ENCODE results near the gene COPRS. TPM values are rescaled to one million over a fixed set of nuclear protein-coding genes. Genes with fewer than 3 reads are reported as not detected.
"Not testable (repeated sequence)": the region's sequence is repeated elsewhere in the genome, so short reads cannot be mapped to it uniquely, and the experiment has no call there.

Gene COPRS
- total RNA-seq, 3 donors from 2014 or later: 63.4 to 98.0 (median 70.8) TPM

DNA sequence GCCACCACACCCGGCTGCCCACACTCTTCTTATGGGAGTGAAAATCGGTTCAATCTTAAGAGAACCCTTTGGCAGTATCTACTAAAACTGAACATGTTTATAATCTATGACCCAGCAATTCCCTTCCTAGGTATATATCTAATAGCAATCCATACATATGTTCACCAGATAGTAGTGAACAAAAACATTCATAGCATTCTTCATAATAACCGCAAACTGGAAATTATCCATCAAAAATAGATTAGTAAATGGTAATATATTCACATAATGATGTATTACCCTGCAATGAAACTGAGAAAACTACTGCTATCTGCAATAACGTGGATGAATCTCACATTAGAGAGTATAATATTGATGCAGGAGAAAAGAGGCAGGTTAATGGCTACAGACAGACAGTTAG is 23.1 kb downstream of the COPRS start:
- Histone ChIP-seq H3K4me3 (no peak overlapping the region), H3K9me3 (no peaks in the 10 kb centered on the region), H3K27me3 (no peaks in the 10 kb centered on the region), H3K4me1 (no peaks in the 10 kb centered on the region), H3K36me3 (no peaks in the 10 kb centered on the region), H3K27ac (no peak overlapping the region)
- TF ChIP-seq POLR2A (IDR thresholded peaks at IDR 0.05) (no peak), POLR2AphosphoS5 (IDR thresholded peaks at IDR 0.05) (no peak)
- TF ChIP-seq, protein P1, sequence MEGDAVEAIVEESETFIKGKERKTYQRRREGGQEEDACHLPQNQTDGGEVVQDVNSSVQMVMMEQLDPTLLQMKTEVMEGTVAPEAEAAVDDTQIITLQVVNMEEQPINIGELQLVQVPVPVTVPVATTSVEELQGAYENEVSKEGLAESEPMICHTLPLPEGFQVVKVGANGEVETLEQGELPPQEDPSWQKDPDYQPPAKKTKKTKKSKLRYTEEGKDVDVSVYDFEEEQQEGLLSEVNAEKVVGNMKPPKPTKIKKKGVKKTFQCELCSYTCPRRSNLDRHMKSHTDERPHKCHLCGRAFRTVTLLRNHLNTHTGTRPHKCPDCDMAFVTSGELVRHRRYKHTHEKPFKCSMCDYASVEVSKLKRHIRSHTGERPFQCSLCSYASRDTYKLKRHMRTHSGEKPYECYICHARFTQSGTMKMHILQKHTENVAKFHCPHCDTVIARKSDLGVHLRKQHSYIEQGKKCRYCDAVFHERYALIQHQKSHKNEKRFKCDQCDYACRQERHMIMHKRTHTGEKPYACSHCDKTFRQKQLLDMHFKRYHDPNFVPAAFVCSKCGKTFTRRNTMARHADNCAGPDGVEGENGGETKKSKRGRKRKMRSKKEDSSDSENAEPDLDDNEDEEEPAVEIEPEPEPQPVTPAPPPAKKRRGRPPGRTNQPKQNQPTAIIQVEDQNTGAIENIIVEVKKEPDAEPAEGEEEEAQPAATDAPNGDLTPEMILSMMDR (IDR thresholded peaks at IDR 0.05): no peak
- intact Hi-C loops (cut with DNase I; ENCODE audit: low total_unique reads): loop anchor here (5.0 kb wide), 1 partner anchor 689 kb away; no protein-coding TSS in a partner anchor
- DNase-seq (ENCODE audit: low spot score in 2 of 2): no peak

DNA sequence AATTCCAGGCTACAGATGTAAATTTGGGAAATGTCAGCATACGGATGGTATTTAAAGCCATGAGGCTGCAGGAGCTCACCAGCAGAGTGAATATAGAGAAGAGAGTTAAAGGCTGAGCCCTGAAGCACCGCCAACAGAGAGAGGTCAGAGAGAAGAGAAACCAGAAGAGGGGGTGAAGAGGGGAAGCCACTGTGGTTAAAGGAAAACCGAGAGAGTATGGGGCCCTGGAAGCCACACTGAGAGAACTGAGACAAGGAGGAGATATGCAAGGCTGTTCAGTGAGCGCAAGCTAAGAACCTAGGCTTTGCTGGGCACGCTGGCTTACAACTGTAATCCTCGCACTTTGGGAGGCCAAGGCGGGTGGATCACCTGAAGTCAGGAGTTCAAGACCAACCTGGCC is 24.6 kb downstream of the COPRS start:
- no peak overlapping the region for H3K4me3 ChIP-seq
- H3K9me3 ChIP-seq: no peaks in the 10 kb centered on the region
- no peaks in the 10 kb centered on the region for H3K4me1 ChIP-seq
- TF ChIP-seq POLR2AphosphoS5 (IDR thresholded peaks at IDR 0.05) (no peak), POLR2A (IDR thresholded peaks at IDR 0.05) (no peak)
- TF ChIP-seq, protein P1 (IDR thresholded peaks at IDR 0.05): no peak
- DNase-seq (ENCODE audit: low spot score in 2 of 2): no peak
- H3K27ac ChIP-seq: no peak overlapping the region
- H3K27me3 ChIP-seq: no peaks in the 10 kb centered on the region
- intact Hi-C loops (cut with DNase I; ENCODE audit: low total_unique reads): no loop called here
- no peaks in the 10 kb centered on the region for H3K36me3 ChIP-seq

DNA sequence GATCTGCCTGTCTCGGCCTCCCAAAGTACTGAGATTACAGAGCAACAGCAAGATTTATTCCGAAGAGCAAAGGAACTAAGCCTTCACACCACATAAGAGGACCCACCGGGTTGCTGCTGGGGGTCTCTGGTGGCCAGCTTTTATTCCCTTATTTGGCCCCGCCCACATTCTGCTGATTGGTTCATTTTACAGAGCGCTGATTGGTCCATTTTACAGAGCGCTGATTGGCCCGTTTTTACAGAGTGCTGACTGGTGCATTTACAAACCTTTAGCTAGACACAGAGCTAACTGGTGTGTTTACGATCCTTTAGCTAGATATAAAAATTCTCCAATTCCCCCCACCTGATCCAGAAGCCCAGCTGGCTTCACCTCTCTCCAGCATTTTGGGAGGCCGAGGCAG is 26.3 kb downstream of the COPRS start:
- no peaks in the 10 kb centered on the region for H3K36me3 ChIP-seq
- H3K4me1 ChIP-seq: no peaks in the 10 kb centered on the region
- intact Hi-C loops (cut with DNase I; ENCODE audit: low total_unique reads): no loop called here
- H3K27me3 ChIP-seq: no peaks in the 10 kb centered on the region
- no peak for TF ChIP-seq POLR2A (IDR thresholded peaks at IDR 0.05)
- TF ChIP-seq, protein P1 (IDR thresholded peaks at IDR 0.05): no peak
- TF ChIP-seq POLR2AphosphoS5 (IDR thresholded peaks at IDR 0.05): no peak
- H3K4me3 ChIP-seq: no peak overlapping the region
- H3K9me3 ChIP-seq: no peaks in the 10 kb centered on the region
- no peak for DNase-seq (ENCODE audit: low spot score in 2 of 2)
- no peak overlapping the region for H3K27ac ChIP-seq

DNA sequence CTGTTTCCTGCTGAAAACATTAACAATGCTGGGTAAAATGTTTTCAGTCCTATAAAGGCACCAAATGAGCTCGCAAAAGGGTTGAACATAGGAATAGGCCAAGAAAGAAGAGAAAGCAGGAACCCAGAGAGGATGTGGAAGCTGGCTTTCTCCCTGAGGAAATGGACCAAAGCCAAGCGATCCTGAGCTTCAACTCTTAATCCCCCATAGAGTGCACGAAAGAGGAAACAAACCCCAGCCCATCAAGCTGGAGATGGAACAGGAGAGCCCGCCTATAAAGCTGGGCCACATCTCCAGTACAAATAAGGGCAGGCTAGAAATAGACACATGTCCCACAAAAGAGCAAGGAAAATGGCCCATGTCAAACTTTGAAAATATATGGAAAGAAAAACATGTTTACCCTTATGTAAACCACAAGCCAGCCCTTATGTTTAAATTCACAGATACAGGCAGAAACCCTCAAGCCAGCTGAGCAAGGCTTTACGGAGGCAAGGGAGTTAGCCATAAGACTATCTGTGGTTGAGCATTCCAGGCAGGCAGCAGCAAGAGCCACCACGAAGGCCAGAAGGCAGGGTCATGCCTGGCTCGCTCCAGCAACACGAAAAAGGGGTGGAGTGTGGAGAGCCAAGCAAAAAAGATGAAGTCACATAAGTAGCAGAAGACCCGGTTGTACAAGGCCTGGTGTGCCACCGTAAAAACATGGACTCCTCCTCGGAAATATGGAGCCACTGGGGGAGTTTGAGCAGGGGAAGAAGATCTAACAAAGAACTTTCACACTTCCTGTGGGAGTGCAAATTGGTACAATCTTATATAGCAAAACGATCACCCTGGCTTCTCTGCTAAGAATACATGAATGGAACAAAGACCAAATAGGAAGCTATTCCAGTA is 27.8 kb downstream of the COPRS start:
- DNase-seq (ENCODE audit: low spot score in 2 of 2): no peak
- H3K36me3 ChIP-seq: no peaks in the 10 kb centered on the region

DNA sequence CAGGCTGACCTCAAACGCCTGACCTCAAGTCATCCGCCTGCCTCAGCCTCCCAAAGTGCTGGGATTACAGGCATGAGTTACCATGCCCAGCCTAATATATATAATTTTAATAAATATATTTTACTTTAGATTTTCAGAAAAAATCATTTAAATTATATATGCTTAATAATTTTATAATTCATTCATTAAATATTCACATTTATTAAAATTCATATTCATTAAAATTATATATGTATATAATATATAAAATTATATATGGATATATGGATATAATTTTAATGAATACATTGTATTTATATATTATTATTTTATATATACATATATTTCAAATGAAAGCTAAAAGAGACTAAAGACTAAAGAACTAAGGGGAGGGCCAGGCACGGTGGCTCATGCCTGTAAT is 29.4 kb downstream of the COPRS start:
- TF ChIP-seq POLR2AphosphoS5 (IDR thresholded peaks at IDR 0.05) (no peak), POLR2A (IDR thresholded peaks at IDR 0.05) (no peak)
- TF ChIP-seq, protein P1 (IDR thresholded peaks at IDR 0.05): no peak
- Histone ChIP-seq H3K4me1 (no peaks in the 10 kb centered on the region), H3K27ac (no peak overlapping the region), H3K9me3 (no peaks in the 10 kb centered on the region), H3K27me3 (no peaks in the 10 kb centered on the region), H3K36me3 (no peaks in the 10 kb centered on the region), H3K4me3 (no peak overlapping the region)
- no peak for DNase-seq (ENCODE audit: low spot score in 2 of 2)
- intact Hi-C loops (cut with DNase I; ENCODE audit: low total_unique reads): no loop called here

More for the DNA sequence above, 27.8 kb downstream of the COPRS start:
- Histone ChIP-seq H3K27ac (no peak overlapping the region), H3K4me3 (no peak overlapping the region), H3K27me3 (no peaks in the 10 kb centered on the region), H3K4me1 (no peaks in the 10 kb centered on the region), H3K9me3 (no peaks in the 10 kb centered on the region)
- intact Hi-C loops (cut with DNase I; ENCODE audit: low total_unique reads): no loop called here
- no peak for TF ChIP-seq POLR2AphosphoS5 (IDR thresholded peaks at IDR 0.05)

DNA sequence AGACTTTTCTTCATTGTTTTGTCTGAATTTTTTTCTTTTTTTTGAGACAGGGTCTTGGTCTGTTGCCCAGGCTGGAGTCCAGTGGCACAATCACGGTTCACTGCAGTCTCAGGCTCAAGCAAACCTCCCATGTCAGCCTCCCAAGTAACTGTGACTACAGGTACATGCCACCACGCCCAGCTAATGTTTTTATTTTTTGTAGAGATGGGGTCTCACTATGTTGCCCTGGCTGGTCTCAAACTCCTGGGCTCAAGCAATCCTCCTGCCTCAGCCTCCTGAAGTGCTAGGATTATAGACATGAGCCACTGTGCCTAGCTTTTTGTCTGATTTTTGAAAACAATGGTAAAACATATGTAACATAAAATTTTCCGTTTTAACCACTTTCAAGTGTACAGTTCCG is 30.1 kb downstream of the COPRS start:
- H3K4me3 ChIP-seq; intact Hi-C loops (cut with DNase I; ENCODE audit: low total_unique reads); H3K27me3 ChIP-seq: not testable (repeated sequence)

More for the DNA sequence above, 30.1 kb downstream of the COPRS start:
- not testable (repeated sequence) for H3K36me3 ChIP-seq; H3K4me1 ChIP-seq; DNase-seq (ENCODE audit: low spot score in 2 of 2); H3K9me3 ChIP-seq; H3K27ac ChIP-seq
